Kidney (tissue), 14 donors: ENCODE results near the gene SMAD6. TPM values are rescaled to one million over a fixed set of nuclear protein-coding genes. Genes with fewer than 3 reads are reported as not detected.
A peak's percentile ranks its signal among the peaks of the same experiment; 100 is the strongest.

Source experiments
- DNase-seq, 5 donors: peaks; one replicate each; pipeline ENCODE4 v3.0.0-alpha.2; 2013 to 2020
- FAIRE-seq: peaks from 2 replicates; lab custom pipeline; 2012; peaks lifted over from hg19 to GRCh38; lab: Jason Lieb, UNC
- H3K27ac ChIP-seq, 2 donors: one replicate each; pipeline ENCODE4 v1.7.0; 2013; ENCODE audit warnings: low read depth in 2 of 2, low read length in 2 of 2, inconsistent platforms in 1 of 2
- H3K27me3 ChIP-seq: one replicate; pipeline ENCODE4 v1.7.1; 2013; ENCODE audit warnings: low read length, inconsistent platforms; ENCODE audit not compliant: control insufficient read depth, insufficient read depth
- H3K36me3 ChIP-seq, 3 donors: one replicate each; pipeline versions ENCODE4 v1.7.0 to v1.7.1; 2013; ENCODE audit warnings: low read length in 3 of 3, control low read depth in 1 of 3, inconsistent platforms in 1 of 3; ENCODE audit not compliant: insufficient read depth in 3 of 3, control insufficient read depth in 2 of 3
- H3K4me1 ChIP-seq, 3 donors: one replicate each; pipeline versions ENCODE4 v1.7.0 to v1.7.1; 2013; ENCODE audit warnings: low read length in 3 of 3, inconsistent platforms in 1 of 3, low read depth in 1 of 3; ENCODE audit not compliant: control insufficient read depth in 2 of 3, insufficient read depth in 2 of 3
- H3K4me3 ChIP-seq, 3 donors: one replicate each; pipeline versions ENCODE4 v1.7.0 to v1.8.1; 2013; ENCODE audit warnings: low read length in 3 of 3, control low read depth in 1 of 3, inconsistent platforms in 1 of 3
- H3K9ac ChIP-seq, 3 donors: one replicate each; pipeline versions ENCODE4 v1.7.0 to v1.7.1; 2013; ENCODE audit warnings: low read length in 3 of 3, control low read depth in 1 of 3, inconsistent platforms in 1 of 3
- H3K9me3 ChIP-seq, 3 donors: one replicate each; pipeline versions ENCODE4 v1.7.0 to v1.7.1; 2013; ENCODE audit warnings: low read length in 3 of 3, control low read depth in 1 of 3, inconsistent platforms in 1 of 3; ENCODE audit not compliant: control insufficient read depth in 2 of 3, insufficient read depth in 1 of 3
- CTCF ChIP-seq: IDR thresholded peaks from 3 replicates; pipeline ENCODE4 v1.5.1; 2012; ENCODE audit warnings: mild to moderate bottlenecking, moderate library complexity, borderline replicate concordance; ENCODE audit not compliant: insufficient read depth; ENCODE audit errors: extremely low read depth
- intact Hi-C: fragments of 100-400 bp; cut with DNase I; formaldehyde crosslinking; loops from one replicate; pipeline ENCODE4 v1.11.1; 2022
- polyA plus RNA-seq: library from polyadenylated mRNA; stranded (reverse); fragments of 350-450 nt; fragmentation: Illumina TruSeq; extraction: RNeasy Lipid Tissue Mini Kit (QIAGEN cat#74804); gene quantifications from one replicate; pipeline ENCODE4 v1.2.3, GENCODE V29; 2014; ENCODE audit warnings: low read depth, low replicate concordance; ENCODE audit not compliant: insufficient read depth
- total RNA-seq: library from RNA; stranded (reverse); fragmentation: NEBNext Ultra II Directional; extraction: Animal tissue kit (Norgen Biotek cat#: 25700); gene quantifications from one replicate; pipeline ENCODE4 v1.2.1, GENCODE V29; 2021
- donor health status: control.
- donor health status: control.
- donor health status: control.
- donor health status: control.
- donor health status: control.
- donor health status: DM: yes; HTN: yes; CAD: no.
- donor health status: Normal renal cell carcinoma (clear cell type).

SMAD6 gene
- total and polyA plus RNA-seq, 2 donors from 2014 or later: 15.4 to 23.0 TPM

GRCh38 chr15:66737243-66738010 lies 35.4 kb downstream of the SMAD6 start:
- no peak overlapping the region for H3K4me3 ChIP-seq
- intact Hi-C loops: no loop called here
- H3K27me3 ChIP-seq: no peaks in the 10 kb centered on the region
- no peaks in the 10 kb centered on the region for H3K9me3 ChIP-seq
- peak in 1 of 5 donors; percentile 50 for DNase-seq
- no peak overlapping the region for H3K9ac ChIP-seq
- peaks cover 11 to 24% (median 13%) of the 10 kb centered on the region in 3 donors for H3K4me1 ChIP-seq
- TF ChIP-seq CTCF: no peak
- no peaks in the 10 kb centered on the region for H3K36me3 ChIP-seq
- H3K27ac ChIP-seq: no peak overlapping the region
- FAIRE-seq: no peak

- peak in 1 of 5 donors; percentile 32 for DNase-seq
- no peak overlapping the region for H3K4me3 ChIP-seq
- H3K36me3 ChIP-seq: no peaks in the 10 kb centered on the region
- no peaks in the 10 kb centered on the region for H3K27me3 ChIP-seq
- TF ChIP-seq CTCF: no peak
- no peak overlapping the region for H3K27ac ChIP-seq
- peaks cover 11 to 26% (median 13%) of the 10 kb centered on the region in 3 donors for H3K4me1 ChIP-seq
- FAIRE-seq: no peak
- no peak overlapping the region for H3K9ac ChIP-seq
- H3K9me3 ChIP-seq: no peaks in the 10 kb centered on the region
- intact Hi-C loops: no loop called here
These were observed 36.1 kb downstream of the SMAD6 start for GRCh38 chr15:66738116-66738515.

- FAIRE-seq: no peak
- no peak for TF ChIP-seq CTCF
- peak in 1 of 5 donors; percentile 35 for DNase-seq
- H3K4me3 ChIP-seq: no peak overlapping the region
- intact Hi-C loops: no loop called here
- peaks cover 11 to 26% (median 12%) of the 10 kb centered on the region in 3 donors for H3K4me1 ChIP-seq
- H3K27ac ChIP-seq: no peak overlapping the region
- no peak overlapping the region for H3K9ac ChIP-seq
- no peaks in the 10 kb centered on the region for H3K36me3 ChIP-seq
- H3K9me3 ChIP-seq: no peaks in the 10 kb centered on the region
- no peaks in the 10 kb centered on the region for H3K27me3 ChIP-seq
These were observed 36.6 kb downstream of the SMAD6 start for GRCh38 chr15:66738595-66738994.
